ENCODE data around the gene KSR2. TPM values are rescaled to one million over a fixed set of nuclear protein-coding genes. Genes with fewer than 3 reads are reported as not detected.

Gene KSR2
- total RNA-seq, 1 donor from 2014 or later = not detected

- H3K4me1 ChIP-seq = no peaks in the 10 kb centered on the region
- H3K4me3 ChIP-seq = no peak overlapping the region
- H3K27ac ChIP-seq (replicated peaks) = no peak overlapping the region
- intact Hi-C loops (cut with micrococcal nuclease) = no loop called here
- no peak for DNase-seq
- TF ChIP-seq CTCF (IDR thresholded peaks at IDR 0.05; ENCODE audit: borderline replicate concordance) = no peak
- peaks cover 10% of the 10 kb centered on the region for H3K9me3 ChIP-seq (replicated peaks)
- no peaks in the 10 kb centered on the region for H3K36me3 ChIP-seq
- peaks cover 43% of the 10 kb centered on the region for H3K27me3 ChIP-seq (ENCODE audit: low read depth)
Observed at GRCh38 chr12:117674313-117674712, 294.5 kb downstream of the KSR2 start.

GRCh38 chr12:117671734-117672133 is 297.1 kb downstream of the KSR2 start:
- H3K4me3 ChIP-seq = no peak overlapping the region
- intact Hi-C loops (cut with micrococcal nuclease) = no loop called here
- TF ChIP-seq CTCF (IDR thresholded peaks at IDR 0.05; ENCODE audit: borderline replicate concordance) = peak; percentile 54
- H3K27ac ChIP-seq (replicated peaks) = no peak overlapping the region
- no peaks in the 10 kb centered on the region for H3K9me3 ChIP-seq (replicated peaks)
- peaks cover 69% of the 10 kb centered on the region for H3K27me3 ChIP-seq (ENCODE audit: low read depth)
- no peaks in the 10 kb centered on the region for H3K4me1 ChIP-seq
- H3K36me3 ChIP-seq = no peaks in the 10 kb centered on the region
- DNase-seq = peak; percentile 17

GRCh38 chr12:117664169-117664568 is 304.6 kb downstream of the KSR2 start:
- DNase-seq = no peak
- H3K4me1 ChIP-seq = no peaks in the 10 kb centered on the region
- intact Hi-C loops (cut with micrococcal nuclease) = no loop called here
- H3K27me3 ChIP-seq (ENCODE audit: low read depth) = peaks cover 82% of the 10 kb centered on the region
- no peak overlapping the region for H3K27ac ChIP-seq (replicated peaks)
- no peak overlapping the region for H3K4me3 ChIP-seq
- TF ChIP-seq CTCF (IDR thresholded peaks at IDR 0.05; ENCODE audit: borderline replicate concordance) = no peak
- no peaks in the 10 kb centered on the region for H3K36me3 ChIP-seq
- no peaks in the 10 kb centered on the region for H3K9me3 ChIP-seq (replicated peaks)

DNA sequence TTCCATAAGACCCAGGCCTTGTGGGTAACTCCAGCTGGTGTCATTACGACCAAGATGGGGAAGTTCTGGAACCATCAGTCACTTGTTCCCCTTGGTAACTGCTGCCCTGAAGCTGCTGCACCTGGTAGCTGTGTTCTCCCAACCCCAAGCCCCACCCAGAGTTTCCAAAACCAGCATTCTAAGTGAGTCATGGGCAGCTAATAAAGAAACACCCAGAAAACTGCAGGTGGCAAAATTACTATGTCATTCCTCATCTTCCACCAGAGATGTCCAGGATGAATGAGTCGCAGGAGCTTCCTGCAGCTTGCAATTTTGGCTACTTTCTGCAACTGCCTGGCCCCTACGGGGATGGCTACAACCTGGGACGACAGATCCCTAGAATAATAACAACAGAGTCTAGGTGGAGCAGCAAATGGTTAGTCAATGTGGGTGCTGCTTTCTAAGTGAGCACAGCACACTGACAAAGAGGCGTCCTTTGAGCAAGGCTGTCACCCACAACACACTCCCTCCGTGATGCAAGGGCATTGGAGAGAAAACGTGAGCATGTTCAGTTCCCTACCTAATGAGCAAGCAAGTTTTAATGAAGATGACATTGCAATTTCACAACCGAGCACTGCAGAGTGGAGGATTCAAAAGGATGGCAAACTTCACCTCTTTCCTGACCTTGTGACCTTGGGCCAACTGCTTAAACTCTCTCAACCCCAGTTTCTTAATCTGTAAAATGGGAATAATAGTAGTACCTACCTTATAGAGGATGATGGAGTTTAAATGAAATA is 306.0 kb downstream of the KSR2 start:
- H3K4me3 ChIP-seq = no peak overlapping the region
- intact Hi-C loops (cut with micrococcal nuclease) = no loop called here

DNA sequence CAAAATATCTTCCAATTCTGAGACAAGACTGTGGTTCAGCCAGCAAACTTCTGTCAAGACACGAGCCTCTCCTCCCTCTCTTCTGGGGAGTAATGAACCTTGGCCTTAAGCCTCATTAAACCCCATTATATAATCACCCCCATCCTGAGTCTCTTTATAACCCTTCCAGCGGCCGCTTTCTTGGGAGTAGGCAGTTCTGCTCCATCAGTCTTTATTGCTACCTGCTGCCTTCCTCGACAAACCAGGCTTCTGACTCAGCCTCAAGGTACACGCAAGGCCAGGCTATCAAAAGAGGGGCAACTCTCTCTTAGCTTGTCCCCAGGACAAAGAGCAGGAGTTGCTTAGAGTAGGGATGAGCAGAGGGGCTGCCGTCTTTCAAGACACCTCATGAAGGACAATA is 306.6 kb downstream of the KSR2 start:
- H3K27ac ChIP-seq (replicated peaks) = no peak overlapping the region
- intact Hi-C loops (cut with micrococcal nuclease) = no loop called here
- H3K9me3 ChIP-seq (replicated peaks) = no peaks in the 10 kb centered on the region
- H3K27me3 ChIP-seq (ENCODE audit: low read depth) = peaks cover 76% of the 10 kb centered on the region
- H3K4me1 ChIP-seq = no peaks in the 10 kb centered on the region
- H3K4me3 ChIP-seq = no peak overlapping the region
- DNase-seq = no peak
- TF ChIP-seq CTCF (IDR thresholded peaks at IDR 0.05; ENCODE audit: borderline replicate concordance) = no peak
- H3K36me3 ChIP-seq = no peaks in the 10 kb centered on the region

More for the DNA sequence above, 306.0 kb downstream of the KSR2 start:
- no peak overlapping the region for H3K27ac ChIP-seq (replicated peaks)
- TF ChIP-seq CTCF (IDR thresholded peaks at IDR 0.05; ENCODE audit: borderline replicate concordance) = no peak
- no peaks in the 10 kb centered on the region for H3K9me3 ChIP-seq (replicated peaks)
- no peaks in the 10 kb centered on the region for H3K4me1 ChIP-seq
- H3K27me3 ChIP-seq (ENCODE audit: low read depth) = peaks cover 76% of the 10 kb centered on the region
- no peak for DNase-seq
- H3K36me3 ChIP-seq = no peaks in the 10 kb centered on the region
